Posterior vena cava (tissue), 2 donors: ENCODE measurements around the gene PGM5. TPM values are rescaled to one million over a fixed set of nuclear protein-coding genes. Genes with fewer than 3 reads are reported as not detected.
A peak's percentile ranks its signal among the peaks of the same experiment; 100 is the strongest.
"Not testable (repeated sequence)": the region's sequence is repeated elsewhere in the genome, so short reads cannot be mapped to it uniquely, and the experiment has no call there.

Experiments used
- DNase-seq: peaks from one replicate; pipeline ENCODE4 v3.0.0-alpha.2; 2020; ENCODE audit warnings: low spot score
- intact Hi-C, 2 donors: fragments of 100-400 bp; cut with DNase I; formaldehyde crosslinking; loops; one replicate each; pipeline versions ENCODE4 v1.14.1 to v1.14.2; 2022 to 2023
- long read RNA-seq, 2 donors: library from polyadenylated mRNA; unstranded; transcript quantifications; one replicate each; pipeline ENCODE4 v2.0.0, GENCODE V29; 2020 to 2021
- total RNA-seq, 2 donors: library from RNA; stranded (reverse); fragmentation: NEBNext Ultra II Directional; extraction: Animal tissue kit (Norgen Biotek cat#: 25700); gene quantifications; one replicate each; pipeline ENCODE4 v1.2.1, GENCODE V29; 2021
- donor health status: DM: yes; HTN: yes; CAD: no.
- donor health status: DM: yes; HTN: yes; CAD: no.

PGM5 gene
- 100 to 1,000 TPM; 226 to 235 TPM for total RNA-seq
- long read RNA-seq, donor 1, partial matches to known transcripts: 11 of 25 reads
- long read RNA-seq, donor 1, other reads (novel, unspliced or antisense): 9 of 25 reads
- long read RNA-seq, donor 2, transcript PGM5-202 (11 exons, 3,338 nt): major isoform, 5 of 32 reads
- long read RNA-seq, donor 2, partial matches to known transcripts: 23 of 32 reads
- long read RNA-seq, donor 2, other reads (novel, unspliced or antisense): 4 of 32 reads

DNA sequence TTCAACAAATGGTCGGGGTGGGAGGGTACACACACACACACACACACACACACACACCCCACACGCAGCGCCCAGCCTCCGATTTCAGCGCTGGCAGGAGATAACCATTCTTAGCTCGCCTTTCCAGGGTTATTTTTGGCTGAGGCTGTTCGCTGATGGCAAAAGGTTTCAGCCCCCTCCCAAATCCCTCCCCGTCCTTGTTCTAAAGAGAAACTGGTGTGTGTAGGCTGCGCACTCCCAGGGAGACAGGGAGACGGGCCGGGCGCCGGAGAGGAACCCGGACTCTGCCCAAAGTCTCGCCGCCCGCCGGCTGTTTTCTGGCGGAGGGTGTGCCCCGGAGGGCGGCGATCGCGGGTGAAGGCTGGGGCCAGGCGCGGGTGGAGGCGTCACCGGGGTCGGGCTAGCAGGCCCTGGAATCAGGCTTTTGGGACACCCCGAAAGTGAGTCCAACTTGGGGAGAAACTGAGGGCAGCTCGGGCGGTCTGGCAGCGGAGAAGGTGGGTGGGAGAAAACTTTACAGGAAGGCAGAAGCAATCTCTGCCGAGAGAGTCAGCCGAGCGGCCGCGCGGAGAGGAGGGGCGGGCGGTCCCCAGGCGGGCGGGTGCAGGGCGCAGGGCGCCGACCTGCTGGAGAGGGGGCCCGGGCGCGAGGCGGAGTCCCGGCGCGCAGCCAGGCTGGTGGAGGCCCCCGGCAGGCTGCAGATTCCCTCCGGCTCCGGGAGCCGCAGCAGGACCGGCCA, at the start of gene PGM5:
Gene PGM5 (plus strand): TSS at position 232 of the 739 bp plus-strand sequence. CDS start 517 bp downstream, outside the sequence.
- peak; percentile 84 for DNase-seq
- intact Hi-C loops: not testable (repeated sequence)

DNA sequence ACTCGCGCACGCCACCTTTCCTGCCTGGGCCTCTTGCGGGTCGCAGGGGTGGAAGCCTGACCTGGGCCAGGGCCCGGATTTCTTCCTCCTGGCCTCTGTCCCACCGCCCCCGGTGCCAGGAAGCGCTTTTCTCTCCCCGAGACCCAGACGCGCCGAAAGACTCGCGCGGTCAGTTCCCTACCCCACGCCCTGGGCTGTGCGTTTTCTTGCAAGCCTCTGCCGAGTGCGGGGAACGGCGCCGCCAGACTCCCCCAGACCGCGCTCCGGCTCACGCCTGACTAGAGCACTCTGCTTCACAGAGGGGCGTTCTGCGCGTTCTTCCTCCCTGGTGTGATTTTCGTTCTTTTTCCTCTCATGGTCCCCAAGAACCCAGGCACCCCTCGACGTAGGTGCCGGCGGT, 49.3 kb upstream of the PGM5 start:
- DNase-seq, intact Hi-C loops: not testable (repeated sequence)

DNA sequence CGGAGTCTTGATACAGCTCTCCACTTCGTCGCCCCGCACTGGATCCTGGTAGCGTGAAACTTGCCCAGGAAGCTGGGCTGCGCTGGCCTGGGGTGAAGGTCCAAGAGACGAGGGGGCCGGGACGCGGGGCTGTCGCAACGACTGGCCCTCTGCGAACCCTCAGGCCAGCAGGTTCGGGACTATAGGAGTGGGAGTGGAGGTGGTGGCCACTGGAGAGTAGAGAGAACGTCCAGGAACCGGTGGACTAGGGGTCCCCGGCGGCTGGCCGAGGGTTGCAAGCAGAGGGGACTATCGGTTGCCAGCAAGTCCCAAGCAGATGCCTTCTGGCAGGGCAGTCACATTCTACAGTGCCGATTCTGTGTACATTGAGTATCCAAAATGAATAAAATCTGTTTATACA, 48.8 kb upstream of the PGM5 start:
- peak; percentile 59 for DNase-seq
- intact Hi-C loops: not testable (repeated sequence)

DNA sequence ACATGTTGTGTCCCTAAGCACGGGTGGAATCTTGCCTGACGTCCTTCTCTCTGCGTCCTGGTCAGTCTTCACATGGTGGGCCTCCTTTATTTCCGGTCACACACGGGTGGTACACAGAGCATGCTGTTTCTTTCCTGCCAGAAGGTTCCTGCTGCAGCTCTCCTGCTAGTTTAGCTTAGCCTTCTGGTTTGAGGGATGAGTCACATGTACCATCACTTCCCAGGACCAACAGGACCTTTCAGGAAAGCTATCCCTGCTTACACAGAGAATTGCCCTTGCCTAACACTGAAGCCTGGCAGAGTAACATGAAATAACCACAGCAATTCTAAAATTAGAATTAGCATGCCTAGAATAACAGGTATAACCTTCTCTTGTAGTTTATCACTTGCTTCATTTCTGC, 45.2 kb upstream of the PGM5 start:
- DNase-seq, intact Hi-C loops: not testable (repeated sequence)

DNA sequence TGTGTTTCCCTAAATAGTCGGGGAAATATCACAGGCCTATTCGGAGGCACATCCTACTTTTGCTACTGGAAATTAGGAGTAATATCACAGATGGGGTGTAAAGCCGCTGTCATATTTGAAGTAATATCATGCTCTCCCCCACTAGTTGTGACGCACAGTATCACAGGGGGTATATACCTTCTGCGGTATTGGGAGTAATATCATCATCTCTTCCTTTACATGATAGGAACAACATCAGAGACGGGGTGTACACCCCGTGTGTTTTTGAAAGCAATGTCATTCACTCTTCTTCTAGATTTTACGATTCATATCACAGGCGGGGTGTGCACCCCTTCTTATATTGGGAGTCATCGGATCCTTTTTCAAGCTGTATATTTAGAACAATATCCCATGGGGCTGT, 38.2 kb upstream of the PGM5 start:
- intact Hi-C loops, DNase-seq: not testable (repeated sequence)

DNA sequence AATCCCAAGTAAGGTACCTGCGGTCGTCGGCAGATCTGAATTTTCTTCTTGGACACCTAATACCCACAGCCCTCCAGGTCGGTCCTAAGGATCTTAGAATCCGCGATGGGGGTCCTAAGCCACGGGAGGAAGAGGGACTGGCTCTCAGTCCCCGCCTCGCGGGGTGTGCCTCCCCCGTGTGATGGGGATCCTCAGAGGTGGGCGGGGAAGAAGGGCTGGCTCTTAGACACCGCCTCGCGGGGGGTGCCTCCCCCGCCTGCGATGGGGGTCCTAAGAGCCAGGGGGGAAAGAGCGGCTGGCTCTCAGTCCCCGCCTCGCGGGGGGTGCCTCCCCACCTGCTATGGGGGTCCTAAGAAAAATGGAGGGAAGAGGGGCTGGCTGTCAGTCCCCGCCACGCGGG, 32.7 kb upstream of the PGM5 start:
- intact Hi-C loops: not testable (repeated sequence)

DNA sequence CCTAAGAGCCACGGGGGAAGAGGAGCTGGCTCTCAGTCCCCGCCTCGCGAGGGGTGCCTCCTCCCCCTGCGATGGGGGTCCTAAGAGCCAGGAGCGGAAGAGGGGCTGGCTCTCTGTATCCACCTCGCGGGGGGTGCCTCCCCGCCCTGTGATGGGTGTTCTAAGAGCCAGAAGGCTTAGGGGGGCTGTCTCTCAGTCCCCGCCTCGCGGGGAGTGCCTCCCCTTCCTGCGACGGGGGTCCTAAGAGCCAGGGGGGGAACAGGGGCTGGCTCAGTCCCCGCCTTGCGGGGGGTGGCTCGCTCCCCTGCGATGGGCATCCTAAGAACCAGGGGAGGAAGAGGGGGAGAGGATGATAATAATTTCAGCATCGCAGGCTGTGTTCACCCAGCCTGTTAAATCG, 31.9 kb upstream of the PGM5 start:
- DNase-seq, intact Hi-C loops: not testable (repeated sequence)

More for the DNA sequence above, 32.7 kb upstream of the PGM5 start:
- DNase-seq: not testable (repeated sequence)

DNA sequence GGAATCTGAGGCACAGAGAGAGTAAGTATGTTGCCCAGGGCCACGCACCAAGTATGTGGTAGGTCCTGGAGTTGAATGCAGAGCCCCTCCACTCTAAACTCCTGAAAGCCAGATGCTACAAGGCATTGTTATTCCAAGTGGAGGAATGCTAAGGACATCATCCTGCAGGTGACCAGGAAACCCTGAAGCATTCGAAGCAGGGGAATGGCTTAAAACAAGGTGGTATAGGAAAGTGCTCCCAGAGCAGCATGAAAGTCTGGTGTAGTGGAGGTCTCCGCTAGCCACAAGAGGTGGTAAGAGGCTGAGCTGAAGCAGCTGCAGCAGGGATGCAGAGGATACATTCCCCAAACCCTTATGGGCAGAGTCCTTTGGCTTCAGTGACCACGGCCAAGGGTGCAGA, 27.3 kb upstream of the PGM5 start:
- intact Hi-C loops, DNase-seq: not testable (repeated sequence)

DNA sequence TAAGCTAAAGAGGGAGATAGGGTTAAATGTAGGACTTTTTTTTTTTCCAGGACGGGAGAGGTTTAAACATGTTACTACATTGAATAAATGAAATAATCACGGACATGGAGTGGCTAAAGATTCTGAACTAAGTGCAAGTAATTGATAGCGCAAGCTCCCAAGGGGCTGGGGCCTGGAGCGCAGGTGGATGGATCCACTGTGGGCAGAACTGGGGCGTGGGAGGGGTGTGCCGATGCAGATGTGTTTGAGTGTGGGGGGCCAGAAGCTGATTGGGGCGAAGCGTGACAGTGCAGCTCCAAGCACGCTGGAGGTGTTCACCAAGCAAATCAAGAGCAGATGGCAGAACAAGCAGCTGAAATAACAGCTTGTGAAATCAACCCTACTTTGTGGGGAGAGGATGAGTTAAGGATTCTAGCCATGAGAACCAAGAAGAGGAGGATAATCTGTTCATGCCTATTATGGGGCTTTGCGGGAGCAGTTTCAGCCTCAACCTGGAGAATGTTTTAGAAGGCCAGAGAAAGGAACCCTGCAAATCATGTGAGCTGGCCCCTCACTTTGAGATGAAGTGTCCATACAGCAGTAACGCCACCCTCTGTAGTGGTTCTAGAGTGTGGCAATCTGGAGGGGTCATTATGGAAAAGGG, 25.8 kb upstream of the PGM5 start:
- intact Hi-C loops: not testable (repeated sequence)

DNA sequence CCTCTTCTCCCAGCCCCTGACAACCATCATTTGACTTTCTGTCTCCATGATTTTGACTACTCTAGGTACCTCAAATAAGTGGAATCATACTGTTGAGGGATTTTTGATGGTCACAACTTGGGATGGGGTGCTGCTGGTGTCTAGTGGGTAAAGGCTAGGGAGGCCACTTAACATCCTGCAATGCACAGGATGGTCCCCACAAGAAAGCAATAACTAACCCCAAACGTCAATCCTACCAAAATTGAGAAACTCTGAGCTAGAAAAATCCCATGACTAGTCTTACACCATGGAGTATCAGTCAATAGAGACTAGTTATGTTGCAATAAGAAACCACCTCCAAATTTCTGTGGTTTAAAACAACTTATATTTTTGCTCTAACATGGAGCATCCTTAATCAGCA, 24.3 kb upstream of the PGM5 start:
- DNase-seq, intact Hi-C loops: not testable (repeated sequence)

More for the DNA sequence above, 25.8 kb upstream of the PGM5 start:
- not testable (repeated sequence) for DNase-seq

DNA sequence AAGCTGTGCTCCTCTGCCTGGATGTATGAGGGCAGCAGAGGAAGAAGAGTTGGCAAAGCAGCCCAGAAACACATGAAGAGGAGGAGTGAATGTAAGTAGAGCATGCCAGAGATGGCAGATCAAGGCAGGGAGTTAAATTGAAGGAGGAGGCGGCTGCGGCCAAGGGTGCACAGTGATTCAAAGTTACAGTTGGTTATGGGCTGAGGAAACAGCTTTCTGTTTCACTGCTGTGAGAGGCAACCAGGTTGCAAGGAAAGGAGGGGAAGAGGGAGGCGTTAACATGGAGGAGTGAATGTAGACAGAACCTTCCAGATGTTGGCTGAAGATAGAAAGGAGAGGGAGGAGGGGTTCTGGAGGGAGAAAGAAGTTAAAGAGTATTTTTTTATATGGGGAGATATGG, 20.5 kb upstream of the PGM5 start:
- DNase-seq, intact Hi-C loops: not testable (repeated sequence)

DNA sequence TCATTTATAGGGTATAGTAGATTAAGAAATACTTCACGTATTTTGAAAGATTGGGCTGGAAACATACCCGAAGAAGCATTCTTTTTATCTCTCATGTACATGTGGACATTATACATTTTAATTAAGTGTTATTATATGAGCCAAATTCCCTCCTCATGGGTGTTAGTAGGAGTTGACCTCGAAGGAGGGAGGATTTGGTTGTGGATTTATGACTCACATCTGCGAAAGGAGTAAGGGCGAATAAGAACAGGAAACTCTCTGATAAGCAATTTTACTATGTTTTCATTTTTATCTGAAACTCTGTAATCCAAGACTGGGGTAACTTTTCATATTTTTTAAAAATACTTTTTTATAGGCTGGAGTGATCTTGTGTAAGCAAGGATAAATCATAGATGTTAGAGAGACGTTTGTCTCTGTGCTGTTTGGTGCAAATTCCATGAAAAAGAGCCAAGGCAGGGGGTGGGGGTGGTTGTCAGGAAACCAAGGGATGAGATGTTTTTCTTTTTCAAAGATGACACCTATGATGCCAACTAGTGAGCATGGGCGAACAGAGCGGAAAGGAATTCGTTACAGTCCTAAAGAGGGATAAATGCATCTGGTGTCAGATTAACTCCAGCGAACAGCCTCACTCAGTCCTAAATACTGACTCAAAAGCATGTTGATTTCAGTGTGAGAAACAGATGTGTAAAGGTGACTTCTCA, 19.6 kb upstream of the PGM5 start:
- not testable (repeated sequence) for DNase-seq

DNA sequence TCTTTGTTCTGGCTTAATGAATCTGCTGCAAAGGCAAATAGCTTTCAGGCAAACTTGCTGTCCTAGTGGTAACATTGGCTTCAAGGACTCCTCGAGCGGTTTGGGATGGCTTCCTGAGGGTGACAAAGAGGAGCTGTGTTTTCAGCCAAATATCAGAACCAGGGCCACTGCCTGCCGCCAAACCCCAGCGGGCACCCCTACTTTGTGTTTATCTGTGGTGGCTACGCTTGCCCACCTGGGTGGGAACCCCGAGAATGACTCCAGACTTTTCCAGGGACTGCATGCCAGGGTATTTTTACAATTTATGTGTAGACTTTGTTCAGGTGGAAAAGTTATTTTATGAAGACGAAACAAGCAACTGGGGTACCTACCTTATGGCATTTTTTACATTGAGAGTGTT, 18.4 kb upstream of the PGM5 start:
- intact Hi-C loops: not testable (repeated sequence)

More for the DNA sequence above, 19.6 kb upstream of the PGM5 start:
- intact Hi-C loops: not testable (repeated sequence)

DNA sequence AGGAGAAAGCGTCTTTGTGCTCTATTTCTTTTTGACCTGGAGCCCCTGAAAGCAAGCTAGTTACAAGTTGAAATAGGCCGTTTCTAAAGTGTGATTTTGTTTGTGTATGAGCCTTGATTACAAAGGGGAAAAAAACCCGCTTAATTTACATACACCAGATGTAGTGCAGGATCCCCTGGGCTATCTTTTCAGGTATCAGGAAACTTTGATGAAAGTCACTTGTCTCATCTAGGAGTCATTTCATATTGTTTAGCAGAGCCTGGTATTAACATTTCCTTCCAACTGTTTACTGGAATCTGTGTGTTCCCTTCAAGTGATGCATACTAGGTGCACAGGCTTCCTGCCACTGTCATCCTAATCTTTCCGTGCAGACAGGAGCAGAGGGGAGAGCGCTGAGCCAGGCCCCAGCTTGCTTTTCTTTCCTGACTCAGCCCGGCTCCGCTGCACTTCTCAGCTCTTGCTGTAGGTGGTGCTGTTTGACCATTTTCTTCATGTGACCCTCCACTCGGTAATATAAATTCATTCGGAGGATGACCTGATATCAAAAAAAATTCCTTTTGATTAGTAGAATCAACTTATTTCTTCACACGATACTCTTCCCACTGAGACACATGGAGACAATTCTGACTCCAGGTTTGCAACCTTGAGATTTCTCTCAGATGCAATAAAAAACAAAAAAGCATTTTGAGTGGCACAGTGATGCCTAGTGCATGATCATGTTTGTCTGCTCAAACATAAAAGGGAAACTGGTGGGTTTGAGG, 14.0 kb upstream of the PGM5 start:
- intact Hi-C loops: loop anchor here in 1 of 2 donors (10.0 kb wide), 1 partner anchor 512 kb away; no protein-coding TSS in a partner anchor
- DNase-seq: not testable (repeated sequence)

More for the DNA sequence above, 18.4 kb upstream of the PGM5 start:
- not testable (repeated sequence) for DNase-seq

DNA sequence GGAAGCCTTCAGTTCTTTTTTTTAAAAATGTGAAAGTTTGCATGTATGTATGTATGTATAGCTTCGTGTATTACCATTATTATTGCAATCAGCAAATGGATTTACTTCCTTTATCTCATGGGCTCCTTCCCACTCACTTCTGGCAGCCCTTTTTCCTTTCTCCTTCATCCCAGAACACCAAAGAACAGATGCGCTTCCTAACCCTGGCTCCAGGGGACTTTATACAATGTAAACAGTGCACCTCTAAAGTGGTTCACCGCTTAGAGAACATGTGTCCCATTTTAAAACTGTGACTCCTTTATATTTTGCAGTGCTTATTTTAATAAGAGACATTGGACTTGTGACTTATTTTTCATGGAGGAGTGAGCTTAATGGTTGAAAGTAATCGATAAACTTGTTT, 13.2 kb upstream of the PGM5 start:
- not testable (repeated sequence) for DNase-seq
- intact Hi-C loops: loop anchor here in 1 of 2 donors (10.0 kb wide), 1 partner anchor 512 kb away; no protein-coding TSS in a partner anchor

DNA sequence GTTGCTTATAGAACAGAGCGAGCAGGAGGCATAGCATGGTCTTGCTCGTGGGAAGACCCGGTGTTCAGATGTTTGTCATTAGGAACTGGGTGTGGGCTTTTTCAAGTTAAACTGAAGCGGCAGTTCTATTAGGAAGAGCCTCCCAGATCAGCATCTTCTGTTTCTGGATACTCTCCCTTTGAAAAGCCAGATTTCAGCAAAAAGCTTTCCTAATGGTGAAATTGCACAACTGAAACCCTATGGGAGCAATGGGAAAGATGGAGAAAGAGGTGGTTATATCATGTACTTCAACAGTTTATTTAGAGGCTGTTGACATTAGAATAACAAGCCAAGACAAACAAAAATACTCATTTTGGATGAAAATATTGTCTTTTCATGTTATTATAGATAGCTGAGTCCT, 12.4 kb upstream of the PGM5 start:
- DNase-seq: not testable (repeated sequence)
- intact Hi-C loops: loop anchor here in 1 of 2 donors (10.0 kb wide), 1 partner anchor 511 kb away; no protein-coding TSS in a partner anchor

DNA sequence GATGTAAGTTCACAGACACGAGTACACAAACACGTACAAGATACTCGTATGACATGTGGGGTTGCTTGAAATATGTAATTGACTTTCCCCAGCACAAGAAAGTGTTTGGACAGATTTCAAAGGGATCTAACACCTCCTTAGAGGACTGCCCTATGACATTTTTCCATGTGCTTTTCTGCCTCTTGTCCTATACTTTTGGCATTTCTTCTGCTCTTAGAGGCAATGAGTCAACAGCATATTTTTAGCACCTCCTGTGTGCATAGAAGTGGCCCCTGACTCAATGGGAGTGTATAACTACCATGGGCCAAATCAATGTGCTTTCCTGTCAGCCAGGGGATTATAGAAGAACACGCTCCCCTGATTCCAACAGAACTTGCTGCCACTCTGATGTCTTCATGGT, 4.7 kb upstream of the PGM5 start:
- DNase-seq, intact Hi-C loops: not testable (repeated sequence)

DNA sequence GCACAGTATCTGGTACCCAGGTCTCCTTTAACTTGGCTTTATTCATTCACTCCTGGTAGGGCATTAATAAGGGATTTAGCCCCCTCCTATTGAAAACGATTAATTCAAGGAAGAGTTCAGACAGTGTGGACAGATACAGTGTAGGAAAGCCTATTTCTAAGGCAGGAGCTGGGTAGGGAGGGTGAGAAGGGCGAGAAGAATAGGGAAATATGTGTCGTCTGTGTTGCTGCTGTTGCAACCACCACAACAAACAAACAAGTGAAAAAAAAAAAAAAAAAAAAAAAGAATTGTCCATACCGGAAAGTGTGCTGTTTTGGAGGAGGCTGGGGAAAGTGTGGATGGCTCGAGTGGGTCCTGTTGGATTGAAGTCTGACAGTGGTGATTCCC, 425 bp upstream of the PGM5 start:
- intact Hi-C loops, DNase-seq: not testable (repeated sequence)
